Kidney (tissue), 14 donors: ENCODE measurements around the gene GBA2. TPM values are rescaled to one million over a fixed set of nuclear protein-coding genes. Genes with fewer than 3 reads are reported as not detected.

ENCODE experiments used
- DNase-seq, 5 donors: peaks; one replicate each; pipeline ENCODE4 v3.0.0-alpha.2; 2013 to 2020
- FAIRE-seq: peaks from 2 replicates; lab custom pipeline; 2012; peaks lifted over from hg19 to GRCh38; lab: Jason Lieb, UNC
- H3K27ac ChIP-seq, 2 donors: one replicate each; pipeline ENCODE4 v1.7.0; 2013; ENCODE audit warnings: low read depth in 2 of 2, low read length in 2 of 2, inconsistent platforms in 1 of 2
- H3K27me3 ChIP-seq: one replicate; pipeline ENCODE4 v1.7.1; 2013; ENCODE audit warnings: low read length, inconsistent platforms; ENCODE audit not compliant: control insufficient read depth, insufficient read depth
- H3K36me3 ChIP-seq, 3 donors: one replicate each; pipeline versions ENCODE4 v1.7.0 to v1.7.1; 2013; ENCODE audit warnings: low read length in 3 of 3, control low read depth in 1 of 3, inconsistent platforms in 1 of 3; ENCODE audit not compliant: insufficient read depth in 3 of 3, control insufficient read depth in 2 of 3
- H3K4me1 ChIP-seq, 3 donors: one replicate each; pipeline versions ENCODE4 v1.7.0 to v1.7.1; 2013; ENCODE audit warnings: low read length in 3 of 3, inconsistent platforms in 1 of 3, low read depth in 1 of 3; ENCODE audit not compliant: control insufficient read depth in 2 of 3, insufficient read depth in 2 of 3
- H3K4me3 ChIP-seq, 3 donors: one replicate each; pipeline versions ENCODE4 v1.7.0 to v1.8.1; 2013; ENCODE audit warnings: low read length in 3 of 3, control low read depth in 1 of 3, inconsistent platforms in 1 of 3
- H3K9ac ChIP-seq, 3 donors: one replicate each; pipeline versions ENCODE4 v1.7.0 to v1.7.1; 2013; ENCODE audit warnings: low read length in 3 of 3, control low read depth in 1 of 3, inconsistent platforms in 1 of 3
- H3K9me3 ChIP-seq, 3 donors: one replicate each; pipeline versions ENCODE4 v1.7.0 to v1.7.1; 2013; ENCODE audit warnings: low read length in 3 of 3, control low read depth in 1 of 3, inconsistent platforms in 1 of 3; ENCODE audit not compliant: control insufficient read depth in 2 of 3, insufficient read depth in 1 of 3
- intact Hi-C: fragments of 100-400 bp; cut with DNase I; formaldehyde crosslinking; loops from one replicate; pipeline ENCODE4 v1.11.1; 2022
- polyA plus RNA-seq: library from polyadenylated mRNA; stranded (reverse); fragments of 350-450 nt; fragmentation: Illumina TruSeq; extraction: RNeasy Lipid Tissue Mini Kit (QIAGEN cat#74804); gene quantifications from one replicate; pipeline ENCODE4 v1.2.3, GENCODE V29; 2014; ENCODE audit warnings: low read depth, low replicate concordance; ENCODE audit not compliant: insufficient read depth
- total RNA-seq: library from RNA; stranded (reverse); fragmentation: NEBNext Ultra II Directional; extraction: Animal tissue kit (Norgen Biotek cat#: 25700); gene quantifications from one replicate; pipeline ENCODE4 v1.2.1, GENCODE V29; 2021
- TF ChIP-seq, protein P1 (sequence below): IDR thresholded peaks from 3 replicates; pipeline ENCODE4 v1.5.1; 2012; ENCODE audit warnings: mild to moderate bottlenecking, moderate library complexity, borderline replicate concordance; ENCODE audit not compliant: insufficient read depth; ENCODE audit errors: extremely low read depth
- donor health status: control.
- donor health status: control.
- donor health status: control.
- donor health status: control.
- donor health status: control.
- donor health status: DM: yes; HTN: yes; CAD: no.
- donor health status: Normal renal cell carcinoma (clear cell type).

The GBA2 gene
- total and polyA plus RNA-seq, 2 donors from 2014 or later: 83.2 to 93.2 TPM

DNA sequence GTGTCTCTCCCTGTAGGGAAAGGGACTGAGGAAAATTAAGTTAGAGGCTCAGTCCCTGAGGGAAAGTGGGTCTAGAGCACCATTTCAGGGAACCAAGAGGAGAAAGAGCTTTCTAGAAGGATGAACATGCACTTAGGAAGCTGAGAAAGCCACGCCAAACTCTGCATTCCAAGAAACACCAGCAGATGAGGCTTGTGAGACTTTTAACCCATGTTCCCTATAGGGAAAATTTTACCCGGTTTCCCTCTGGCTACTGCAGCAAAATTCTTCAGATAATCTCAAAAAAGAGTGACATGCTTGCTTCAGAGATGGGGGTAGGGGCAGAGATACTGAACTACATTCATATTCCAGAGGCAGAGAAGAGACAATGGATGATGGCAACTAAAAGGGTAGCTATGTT lies 25.6 kb downstream of the GBA2 start:
- Histone ChIP-seq H3K9ac (no peak overlapping the region), H3K27ac (no peak overlapping the region), H3K4me1 (peaks cover 2 to 21% (median 18%) of the 10 kb centered on the region in 3 donors), H3K4me3 (no peak overlapping the region), H3K27me3 (no peaks in the 10 kb centered on the region), H3K9me3 (no peaks in the 10 kb centered on the region), H3K36me3 (peaks cover 29 to 68% (median 59%) of the 10 kb centered on the region in 3 donors)
- no peak for FAIRE-seq
- TF ChIP-seq, protein P1, sequence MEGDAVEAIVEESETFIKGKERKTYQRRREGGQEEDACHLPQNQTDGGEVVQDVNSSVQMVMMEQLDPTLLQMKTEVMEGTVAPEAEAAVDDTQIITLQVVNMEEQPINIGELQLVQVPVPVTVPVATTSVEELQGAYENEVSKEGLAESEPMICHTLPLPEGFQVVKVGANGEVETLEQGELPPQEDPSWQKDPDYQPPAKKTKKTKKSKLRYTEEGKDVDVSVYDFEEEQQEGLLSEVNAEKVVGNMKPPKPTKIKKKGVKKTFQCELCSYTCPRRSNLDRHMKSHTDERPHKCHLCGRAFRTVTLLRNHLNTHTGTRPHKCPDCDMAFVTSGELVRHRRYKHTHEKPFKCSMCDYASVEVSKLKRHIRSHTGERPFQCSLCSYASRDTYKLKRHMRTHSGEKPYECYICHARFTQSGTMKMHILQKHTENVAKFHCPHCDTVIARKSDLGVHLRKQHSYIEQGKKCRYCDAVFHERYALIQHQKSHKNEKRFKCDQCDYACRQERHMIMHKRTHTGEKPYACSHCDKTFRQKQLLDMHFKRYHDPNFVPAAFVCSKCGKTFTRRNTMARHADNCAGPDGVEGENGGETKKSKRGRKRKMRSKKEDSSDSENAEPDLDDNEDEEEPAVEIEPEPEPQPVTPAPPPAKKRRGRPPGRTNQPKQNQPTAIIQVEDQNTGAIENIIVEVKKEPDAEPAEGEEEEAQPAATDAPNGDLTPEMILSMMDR: no peak
- intact Hi-C loops: no loop called here
- no peak for DNase-seq

DNA sequence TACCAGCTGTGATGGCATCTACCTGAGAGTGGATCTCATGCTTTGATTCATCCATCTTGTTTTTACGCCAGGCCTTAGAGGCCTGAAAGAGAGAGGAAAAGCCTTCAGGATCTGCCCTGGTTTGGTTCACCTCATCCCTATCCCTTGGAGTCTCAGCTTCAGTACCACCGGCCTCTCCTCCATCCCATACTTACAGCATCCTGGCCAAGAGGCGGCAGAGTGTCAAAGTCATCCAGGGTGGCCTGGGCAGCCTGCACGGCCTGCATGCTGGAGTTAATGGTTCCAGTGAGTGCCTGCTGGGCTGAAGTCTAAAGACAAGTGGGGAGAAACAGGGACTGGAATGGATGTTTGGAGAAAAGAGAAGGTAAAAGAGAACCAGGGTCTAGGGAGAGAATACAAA lies 29.5 kb downstream of the GBA2 start:
- no peak overlapping the region for H3K27ac ChIP-seq
- intact Hi-C loops: no loop called here
- H3K9me3 ChIP-seq: no peaks in the 10 kb centered on the region
- H3K4me3 ChIP-seq: no peak overlapping the region
- no peaks in the 10 kb centered on the region for H3K4me1 ChIP-seq
- H3K36me3 ChIP-seq: peaks cover 32 to 99% (median 88%) of the 10 kb centered on the region in 3 donors
- DNase-seq: no peak
- no peak overlapping the region for H3K9ac ChIP-seq
- no peak for FAIRE-seq
- TF ChIP-seq, protein P1: no peak
- no peaks in the 10 kb centered on the region for H3K27me3 ChIP-seq

DNA sequence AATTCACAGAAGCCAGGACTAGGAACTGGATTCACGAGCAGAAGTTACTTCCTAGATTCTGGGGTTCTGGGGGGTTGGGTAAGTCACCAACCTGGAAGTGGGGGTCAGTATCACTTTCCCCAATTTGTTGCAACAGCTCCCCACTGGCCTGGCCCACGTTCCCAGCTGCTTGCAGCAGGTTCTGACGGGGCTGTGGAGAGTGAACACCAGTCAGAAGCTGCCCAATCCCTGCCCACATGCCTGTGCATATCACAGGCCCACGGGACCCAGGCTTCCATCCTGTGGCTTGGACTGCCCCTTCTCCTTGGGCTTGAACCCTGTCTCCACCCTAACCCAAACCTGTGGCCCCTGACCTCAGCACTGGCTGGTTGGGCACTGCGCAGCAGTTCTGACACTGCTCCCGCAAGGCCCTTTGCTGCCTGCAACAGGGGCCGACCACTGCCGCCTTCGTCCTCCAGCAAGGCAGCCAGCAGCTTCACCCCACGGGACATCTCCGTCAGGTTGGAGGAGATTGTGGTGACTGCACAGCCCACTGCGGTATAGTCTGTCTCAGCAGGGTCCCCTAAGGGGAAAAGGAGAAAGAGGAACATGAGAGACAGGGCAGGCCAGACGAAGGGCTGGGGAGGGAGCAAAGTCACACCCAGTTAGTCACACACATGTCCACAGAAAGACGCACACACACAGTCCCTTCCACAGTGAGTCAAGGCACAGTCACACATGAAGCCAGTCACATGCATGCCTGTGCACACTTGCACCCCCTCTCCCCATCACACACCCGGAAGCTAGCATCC lies 30.1 kb downstream of the GBA2 start:
- intact Hi-C loops: no loop called here
- FAIRE-seq: no peak
- H3K9me3 ChIP-seq: no peaks in the 10 kb centered on the region
- H3K27me3 ChIP-seq: no peaks in the 10 kb centered on the region
- H3K36me3 ChIP-seq: peaks cover 29 to 99% (median 88%) of the 10 kb centered on the region in 3 donors
- TF ChIP-seq, protein P1: no peak
- H3K4me3 ChIP-seq: no peak overlapping the region
- DNase-seq: peak in 1 of 5 donors; percentile 58
- H3K4me1 ChIP-seq: no peaks in the 10 kb centered on the region
- H3K27ac ChIP-seq: no peak overlapping the region
- H3K9ac ChIP-seq: no peak overlapping the region
